H1 (cell line): ENCODE measurements around the gene ERI3. TPM values are rescaled to one million over a fixed set of nuclear protein-coding genes. Genes with fewer than 3 reads are reported as not detected.

Experiments used
- CTCF ChIA-PET: fragments of 300-600 bp; sonication (Branson Sonifier 250); formaldehyde crosslinking; loops from one replicate; lab custom pipeline; 2021; ENCODE audit not compliant: partially characterized antibody; lab: Charles Lee
- POLR2A ChIA-PET: fragments of 300-600 bp; sonication (Branson Sonifier 250); formaldehyde crosslinking; loops from one replicate; lab custom pipeline; 2021; ENCODE audit warnings: inconsistent platforms; ENCODE audit not compliant: partially characterized antibody; lab: Charles Lee
- DNase-seq, 2 experiments: peaks; one replicate each; pipeline versions ENCODE4 v3.0.0 to v3.0.0-alpha.2; 2010 to 2022; ENCODE audit warnings: low spot score in 2 of 2, low read depth in 1 of 2, mixed read lengths in 1 of 2
- FAIRE-seq: peaks from 2 replicates; lab custom pipeline; 2011; peaks lifted over from hg19 to GRCh38; lab: Jason Lieb, UNC
- H2AFZ ChIP-seq: 2 replicates; pipeline ENCODE4 v1.8.1; 2012; ENCODE audit warnings: low read length, inconsistent platforms
- H2AK5ac ChIP-seq: 2 replicates; pipeline ENCODE4 v1.6.1; 2013; ENCODE audit warnings: low read depth, low read length
- H2BK120ac ChIP-seq: replicated peaks from 2 replicates; pipeline ENCODE3; 2013; ENCODE audit warnings: low read depth, low read length, inconsistent platforms
- H2BK12ac ChIP-seq: 2 replicates; pipeline ENCODE4 v1.6.1; 2013; ENCODE audit warnings: low read depth, low read length
- H2BK15ac ChIP-seq: 2 replicates; pipeline ENCODE4 v1.6.1; 2013; ENCODE audit warnings: low read length
- H2BK20ac ChIP-seq: 2 replicates; pipeline ENCODE4 v1.6.1; 2013; ENCODE audit warnings: low read length
- H2BK5ac ChIP-seq: 2 replicates; pipeline ENCODE4 v1.6.1; 2013; ENCODE audit warnings: low read depth, low read length
- H3K14ac ChIP-seq: 2 replicates; pipeline ENCODE4 v1.6.1; 2013; ENCODE audit warnings: inconsistent platforms; ENCODE audit not compliant: insufficient read length
- H3K18ac ChIP-seq: 2 replicates; pipeline ENCODE4 v1.6.1; 2013; ENCODE audit warnings: low read length; ENCODE audit errors: extremely low read depth
- H3K23ac ChIP-seq: 2 replicates; pipeline ENCODE4 v1.6.1; 2013; ENCODE audit warnings: inconsistent platforms; ENCODE audit not compliant: insufficient read length
- H3K23me2 ChIP-seq: 2 replicates; pipeline ENCODE4 v1.6.1; 2013; ENCODE audit warnings: low read depth, low read length
- H3K27ac ChIP-seq: 2 replicates; pipeline ENCODE4 v1.6.1; 2011; ENCODE audit warnings: low read depth, low read length, inconsistent platforms
- H3K27me3 ChIP-seq, 4 experiments: replicated peaks in 1 of 4; 1 replicate in 1 of 4; 2 replicates in 3 of 4; pipeline versions ENCODE4 v1.6.1 to v1.8.1; 2011 to 2013; ENCODE audit warnings: low read length in 3 of 4, mild to moderate bottlenecking in 3 of 4, inconsistent platforms in 2 of 4, mixed read lengths in 2 of 4, moderate library complexity in 1 of 4; ENCODE audit not compliant: control insufficient read depth in 3 of 4, insufficient read depth in 3 of 4; ENCODE audit errors: extremely low read depth in 1 of 4
- H3K36me3 ChIP-seq, 4 experiments: 2 replicates each; pipeline versions ENCODE4 v1.6.1 to v1.8.1; 2011 to 2013; ENCODE audit warnings: mild to moderate bottlenecking in 4 of 4, low read length in 3 of 4, moderate library complexity in 2 of 4, control low read depth in 1 of 4, inconsistent platforms in 1 of 4; ENCODE audit not compliant: insufficient read depth in 4 of 4, control insufficient read depth in 2 of 4
- H3K4ac ChIP-seq: replicated peaks from 2 replicates; pipeline ENCODE3; 2013; ENCODE audit warnings: low read length, low read depth, mixed read lengths, inconsistent platforms; ENCODE audit not compliant: insufficient read length
- H3K4me1 ChIP-seq, 4 experiments: replicated peaks in 1 of 4; 1 replicate in 1 of 4; 2 replicates in 3 of 4; pipeline versions ENCODE4 v1.6.1 to v1.8.1; 2011 to 2013; ENCODE audit warnings: low read length in 3 of 4, inconsistent platforms in 2 of 4, mixed read lengths in 1 of 4; ENCODE audit not compliant: insufficient read depth in 4 of 4, control insufficient read depth in 3 of 4
- H3K4me2 ChIP-seq, 2 experiments: 2 replicates each; pipeline versions ENCODE4 v1.6.1 to v1.8.1; 2011 to 2013; ENCODE audit warnings: low read depth in 2 of 2, low read length in 2 of 2, control low read depth in 1 of 2, inconsistent platforms in 1 of 2, mild to moderate bottlenecking in 1 of 2; ENCODE audit not compliant: insufficient read depth in 1 of 2
- H3K4me3 ChIP-seq, 4 experiments: fragments of 200-600, 300-600 bp in 1 of 4; sonication (generic), shearing (Covaris generic), sonication (Bioruptor Twin) in 1 of 4; 2 replicates each; pipeline versions ENCODE4 v1.5.1 to v1.8.1; 2011 to 2016; ENCODE audit warnings: low read length in 4 of 4, low read depth in 3 of 4, control low read depth in 2 of 4, inconsistent platforms in 2 of 4, mild to moderate bottlenecking in 2 of 4, mixed read lengths in 1 of 4, moderate library complexity in 1 of 4; ENCODE audit not compliant: insufficient read depth in 2 of 4; ENCODE audit errors: extremely low read depth in 1 of 4
- H3K56ac ChIP-seq: replicated peaks from 2 replicates; pipeline ENCODE3; 2013; ENCODE audit warnings: low read depth, mild to moderate bottlenecking, mixed read lengths, low read length, inconsistent platforms; ENCODE audit not compliant: insufficient read length
- H3K79me1 ChIP-seq: 2 replicates; pipeline ENCODE4 v1.6.1; 2013; ENCODE audit warnings: low read depth, low read length, control low read depth
- H3K79me2 ChIP-seq, 2 experiments: 2 replicates each; pipeline versions ENCODE4 v1.6.1 to v1.8.1; 2012 to 2013; ENCODE audit warnings: low read length in 2 of 2, mild to moderate bottlenecking in 2 of 2, inconsistent platforms in 1 of 2; ENCODE audit not compliant: insufficient read depth in 2 of 2, control insufficient read depth in 1 of 2
- H3K9ac ChIP-seq, 4 experiments: replicated peaks in 1 of 4; 1 replicate in 1 of 4; 2 replicates in 3 of 4; pipeline versions ENCODE4 v1.6.1 to v1.8.1; 2011 to 2013; ENCODE audit warnings: low read depth in 3 of 4, low read length in 3 of 4, control low read depth in 2 of 4, mild to moderate bottlenecking in 2 of 4, moderate library complexity in 2 of 4, inconsistent platforms in 1 of 4; ENCODE audit errors: extremely low read depth in 1 of 4
- H3K9me3 ChIP-seq, 2 experiments: 2 replicates each; pipeline versions ENCODE4 v1.6.1 to v1.8.1; 2012 to 2013; ENCODE audit warnings: mild to moderate bottlenecking in 2 of 2, moderate library complexity in 2 of 2, control low read depth in 1 of 2, inconsistent platforms in 1 of 2, low read depth in 1 of 2, low read length in 1 of 2, mixed read lengths in 1 of 2; ENCODE audit not compliant: insufficient read depth in 2 of 2
- H4K20me1 ChIP-seq, 2 experiments: replicated peaks in 1 of 2; 2 replicates each; pipeline versions ENCODE3 to v1.8.1; 2011 to 2013; ENCODE audit warnings: inconsistent platforms in 2 of 2, low read length in 2 of 2, mild to moderate bottlenecking in 1 of 2; ENCODE audit not compliant: insufficient read depth in 2 of 2, control insufficient read depth in 1 of 2
- H4K5ac ChIP-seq: 2 replicates; pipeline ENCODE4 v1.6.1; 2013; ENCODE audit warnings: low read length, low read depth, mixed read lengths, inconsistent platforms; ENCODE audit not compliant: insufficient read length
- H4K8ac ChIP-seq: 2 replicates; pipeline ENCODE4 v1.8.0; 2013; ENCODE audit warnings: mild to moderate bottlenecking, moderate library complexity, low read length, inconsistent platforms; ENCODE audit not compliant: insufficient read depth; ENCODE audit errors: extremely low read depth
- H4K91ac ChIP-seq: replicated peaks from 2 replicates; pipeline ENCODE3; 2013; ENCODE audit warnings: low read length, mixed read lengths, inconsistent platforms; ENCODE audit not compliant: insufficient read length
- ASH2L ChIP-seq: fragments of 200-600, 300-600 bp; sonication (generic); IDR thresholded peaks from one replicate; pipeline ENCODE4 v1.7.1; 2017; ENCODE audit warnings: low read length
- EP300 ChIP-seq, 2 experiments: IDR thresholded peaks; 1 replicate in 1 of 2; 2 replicates in 1 of 2; pipeline ENCODE4 v1.6.1; 2011 to 2012; ENCODE audit warnings: low read depth in 2 of 2, low read length in 2 of 2, mild to moderate bottlenecking in 2 of 2, borderline replicate concordance in 1 of 2, inconsistent platforms in 1 of 2, moderate library complexity in 1 of 2
- EZH2 ChIP-seq: fragments of 200-600 bp; sonication (generic); IDR thresholded peaks from 2 replicates; pipeline ENCODE4 v1.7.1; 2012; ENCODE audit warnings: low read depth, mild to moderate bottlenecking, moderate library complexity, low read length, inconsistent platforms; ENCODE audit not compliant: severe bottlenecking
- POLR2AphosphoS5 ChIP-seq: IDR thresholded peaks from 2 replicates; pipeline ENCODE4 v1.6.1; 2011; ENCODE audit warnings: low read depth, low read length
- SAP30 ChIP-seq: fragments of 300-600 bp; sonication (generic); IDR thresholded peaks from 2 replicates; pipeline ENCODE4 v1.7.1; 2012; ENCODE audit warnings: low read length, moderate library complexity, mild to moderate bottlenecking, inconsistent platforms; ENCODE audit not compliant: insufficient read depth, insufficient replicate concordance
- SP4 ChIP-seq: IDR thresholded peaks from 2 replicates; pipeline ENCODE4 v1.6.1; 2012; ENCODE audit warnings: low read length, inconsistent platforms
- TCF12 ChIP-seq: IDR thresholded peaks from 2 replicates; pipeline ENCODE4 v1.6.1; 2011; ENCODE audit warnings: low read depth, mild to moderate bottlenecking, low read length
- USF2 ChIP-seq: IDR thresholded peaks from 2 replicates; pipeline ENCODE4 v1.6.1; 2011; ENCODE audit warnings: low read length, improper control_type of control experiment
- YY1 ChIP-seq: IDR thresholded peaks from 2 replicates; pipeline ENCODE4 v1.6.1; 2011; ENCODE audit warnings: low read depth, mild to moderate bottlenecking, low read length
- WGBS, 2 experiments: shearing (Covaris generic) in 1 of 2; methylation state at CpG; one replicate each; pipeline versions ENCODE4 v1.1.6 to v1.1.7; 2013 to 2015; ENCODE audit warnings: low lambda C conversion rate in 2 of 2, mixed read lengths in 2 of 2, inconsistent platforms in 1 of 2, low coverage in 1 of 2, missing lambda C conversion rate in 1 of 2; ENCODE audit not compliant: insufficient replicate concordance in 2 of 2, insufficient coverage in 1 of 2, insufficient read length in 1 of 2; ENCODE audit errors: extremely low coverage in 1 of 2, missing lambda C conversion rate in 1 of 2; 5-methylcytosine and 5-hydroxymethylcytosine counted together
- polyA plus RNA-seq, 7 experiments: library from polyadenylated mRNA; depleted of rRNA in 3 of 7; stranded (reverse) in 5 of 7; unstranded in 2 of 7; fragments of >200 nt in 5 of 7; fragments of 200-250 nt in 2 of 7; gene quantifications; 1 replicate in 5 of 7; 2 replicates in 1 of 7; 4 replicates in 1 of 7; pipeline versions ENCODE4 v1.2.1 to v1.2.3, GENCODE V29; 2011 to 2013; ENCODE audit warnings: missing spikeins in 2 of 7, mixed read lengths in 2 of 7
- total RNA-seq: library from RNA; stranded (reverse); fragmentation: NEBNext Ultra II Directional; extraction: Animal tissue kit (Norgen Biotek cat#: 25700); gene quantifications from 2 replicates; pipeline ENCODE4 v1.2.1, GENCODE V29; 2021
- TF ChIP-seq, protein P1 (sequence below): IDR thresholded peaks from 2 replicates; pipeline ENCODE4 v1.6.1; 2012; ENCODE audit warnings: low read length, inconsistent platforms
- TF ChIP-seq, protein P2 (sequence below): IDR thresholded peaks from 2 replicates; pipeline ENCODE4 v1.6.1; 2011; ENCODE audit warnings: low read depth, mild to moderate bottlenecking, low read length; ENCODE audit not compliant: insufficient read depth

Gene ERI3
- total and polyA plus RNA-seq, 2 of the 8 experiments (the other 6 are each of a cell fraction or from before 2014, with no cell fraction given) = 81.1 to 199 TPM

- TF ChIP-seq SAP30 (no peak), EP300 (IDR thresholded peaks at IDR 0.05; ENCODE audit: borderline replicate concordance in 1 of 2, low read depth in 2 of 2, low read length in 2 of 2) (no peak), YY1 (no peak), ASH2L (no peak), EZH2 (no peak), TCF12 (no peak), USF2 (no peak), SP4 (no peak), POLR2AphosphoS5 (no peak)
- TF ChIP-seq, protein P1, sequence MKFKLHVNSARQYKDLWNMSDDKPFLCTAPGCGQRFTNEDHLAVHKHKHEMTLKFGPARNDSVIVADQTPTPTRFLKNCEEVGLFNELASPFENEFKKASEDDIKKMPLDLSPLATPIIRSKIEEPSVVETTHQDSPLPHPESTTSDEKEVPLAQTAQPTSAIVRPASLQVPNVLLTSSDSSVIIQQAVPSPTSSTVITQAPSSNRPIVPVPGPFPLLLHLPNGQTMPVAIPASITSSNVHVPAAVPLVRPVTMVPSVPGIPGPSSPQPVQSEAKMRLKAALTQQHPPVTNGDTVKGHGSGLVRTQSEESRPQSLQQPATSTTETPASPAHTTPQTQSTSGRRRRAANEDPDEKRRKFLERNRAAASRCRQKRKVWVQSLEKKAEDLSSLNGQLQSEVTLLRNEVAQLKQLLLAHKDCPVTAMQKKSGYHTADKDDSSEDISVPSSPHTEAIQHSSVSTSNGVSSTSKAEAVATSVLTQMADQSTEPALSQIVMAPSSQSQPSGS = no peak
- TF ChIP-seq, protein P2, sequence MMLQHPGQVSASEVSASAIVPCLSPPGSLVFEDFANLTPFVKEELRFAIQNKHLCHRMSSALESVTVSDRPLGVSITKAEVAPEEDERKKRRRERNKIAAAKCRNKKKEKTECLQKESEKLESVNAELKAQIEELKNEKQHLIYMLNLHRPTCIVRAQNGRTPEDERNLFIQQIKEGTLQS = no peak
- H4K20me1 ChIP-seq = peaks cover 2 to 3% of the 10 kb centered on the region in 2 experiments
- no peak overlapping the region for H3K56ac ChIP-seq
- peaks cover 1 to 13% (median 7%) of the 10 kb centered on the region in 4 experiments; a peak in 5 of 7 replicates for H3K4me1 ChIP-seq
- H3K23ac ChIP-seq = no peak overlapping the region
- H3K14ac ChIP-seq = no peak overlapping the region
- H2BK20ac ChIP-seq = no peak overlapping the region
- FAIRE-seq = no peak
- no peak overlapping the region for H4K5ac ChIP-seq
- no peak overlapping the region for H3K27ac ChIP-seq
- WGBS, 2 experiments = 93% methylated on average over 11 of the region's 11 CpGs; no CpG with 5 or more reads in 1 of the 2 experiments
- ChIA-PET CTCF (interaction anchor here (0.6 to 7.9 kb wide), 7 partner anchors 9 to 49 kb away, joined by 3 to 33 read pairs (median 4); no protein-coding TSS in a partner anchor), POLR2A (interaction anchor here (1.1 kb wide), 1 partner anchor 11 kb away, joined by 3 read pairs; no protein-coding TSS in a partner anchor)
- H3K18ac ChIP-seq = no peak overlapping the region
- DNase-seq = no peak
- H3K79me2 ChIP-seq = no peaks in the 10 kb centered on the region
- H3K4me2 ChIP-seq = no peak overlapping the region
- no peaks in the 10 kb centered on the region for H3K27me3 ChIP-seq
- H3K23me2 ChIP-seq = no peaks in the 10 kb centered on the region
- H2BK15ac ChIP-seq = no peak overlapping the region
- no peak overlapping the region for H3K9ac ChIP-seq
- no peak overlapping the region for H2BK5ac ChIP-seq
- no peak overlapping the region for H3K4ac ChIP-seq
- H3K4me3 ChIP-seq = no peak overlapping the region
- no peaks in the 10 kb centered on the region for H3K9me3 ChIP-seq
- no peak overlapping the region for H2AK5ac ChIP-seq
- no peak overlapping the region for H4K8ac ChIP-seq
- H4K91ac ChIP-seq = no peak overlapping the region
- H2BK120ac ChIP-seq = no peak overlapping the region
- H3K79me1 ChIP-seq = no peaks in the 10 kb centered on the region; the same call in none of the 2 replicates
- H3K36me3 ChIP-seq = no peaks in the 10 kb centered on the region
- no peak overlapping the region for H2AFZ ChIP-seq
- no peak overlapping the region for H2BK12ac ChIP-seq
Measured at GRCh38 chr1:44264451-44264771, 90.6 kb downstream of the ERI3 start.
